Esophagus muscularis mucosa (tissue), 4 donors: ENCODE results near the gene DDX47. TPM values are rescaled to one million over a fixed set of nuclear protein-coding genes. Genes with fewer than 3 reads are reported as not detected.

ENCODE experiments used
- DNase-seq: peaks from one replicate; pipeline ENCODE4 v3.0.0-alpha.2; 2017; ENCODE audit errors: extremely low spot score
- H3K27ac ChIP-seq, 4 donors: fragments of 200-600 bp; sonication (generic); replicated peaks in 1 of 4; 1 replicate in 3 of 4; 2 replicates in 1 of 4; pipeline ENCODE4 v1.5.1; 2016 to 2019; ENCODE audit warnings: mild to moderate bottlenecking in 1 of 4
- H3K27me3 ChIP-seq, 4 donors: fragments of 200-600 bp; sonication (generic); one replicate each; pipeline versions ENCODE4 v1.5.1 to v1.6.0; 2016 to 2019
- H3K36me3 ChIP-seq, 4 donors: fragments of 200-600 bp; sonication (generic); one replicate each; pipeline ENCODE4 v1.5.1; 2016 to 2019
- H3K4me1 ChIP-seq, 4 donors: fragments of 200-600 bp; sonication (generic); one replicate each; pipeline ENCODE4 v1.5.1; 2016 to 2019
- H3K4me3 ChIP-seq, 4 donors: fragments of 200-600 bp; sonication (generic); 1 replicate in 2 of 4; 2 replicates in 2 of 4; pipeline ENCODE4 v1.5.1; 2016 to 2019; ENCODE audit warnings: mild to moderate bottlenecking in 4 of 4, moderate library complexity in 1 of 4
- H3K9me3 ChIP-seq, 4 donors: fragments of 200-600 bp; sonication (generic); 1 replicate in 3 of 4; 2 replicates in 1 of 4; pipeline ENCODE4 v1.5.1; 2016 to 2019
- CTCF ChIP-seq, 3 experiments: fragments of 200-600 bp in 2 of 3; fragments of 450-650 bp in 1 of 3; sonication (generic) in 2 of 3; IDR thresholded peaks; one replicate each; pipeline ENCODE4 v1.5.1; 2017 to 2019; ENCODE audit warnings: antibody characterized with exemption in 3 of 3, mild to moderate bottlenecking in 2 of 3, moderate library complexity in 1 of 3
- EP300 ChIP-seq: sonication (generic); formaldehyde crosslinking; IDR thresholded peaks from one replicate; pipeline ENCODE4 v1.6.1; 2017; ENCODE audit warnings: antibody characterized with exemption
- POLR2A ChIP-seq: fragments of 450-650 bp; IDR thresholded peaks from one replicate; pipeline ENCODE4 v1.6.1; 2017; ENCODE audit warnings: antibody characterized with exemption, moderate library complexity, mild to moderate bottlenecking, low read depth
- POLR2AphosphoS5 ChIP-seq, 2 donors: sonication (generic); formaldehyde crosslinking; IDR thresholded peaks; one replicate each; pipeline ENCODE4 v1.6.1; 2017; ENCODE audit warnings: antibody characterized with exemption in 2 of 2
- WGBS: methylation state at CpG from one replicate; pipeline ENCODE4 v1.1.5; 2018; 5-methylcytosine and 5-hydroxymethylcytosine counted together
- intact Hi-C: fragments of 100-400 bp; cut with DNase I; formaldehyde crosslinking; loops from one replicate; pipeline ENCODE4 v1.15.1; 2023
- total RNA-seq, 4 donors: library from RNA; depleted of rRNA; stranded (reverse); fragments of >200 nt; gene quantifications; one replicate each; pipeline versions ENCODE4 v1.1.0 to v1.2.1, GENCODE V29; 2016

DDX47 gene
- total RNA-seq, 4 donors from 2014 or later: 37.1 to 67.1 (median 53.9) TPM

- intact Hi-C loops: no loop called here
- H3K36me3 ChIP-seq: peaks cover 0 to 7% (median 0%) of the 10 kb centered on the region in 4 donors
- no peak for DNase-seq
- no peak for TF ChIP-seq POLR2A
- no peak for TF ChIP-seq CTCF (IDR thresholded peaks at IDR 0.05)
- TF ChIP-seq POLR2AphosphoS5 (IDR thresholded peaks at IDR 0.05): no peak
- no peak for TF ChIP-seq EP300
- no peaks in the 10 kb centered on the region for H3K9me3 ChIP-seq
- H3K27me3 ChIP-seq: no peaks in the 10 kb centered on the region
- no peak overlapping the region for H3K27ac ChIP-seq
- WGBS: 84% methylated on average over 10 of the region's 10 CpGs
- peaks cover 28 to 48% (median 40%) of the 10 kb centered on the region in 4 donors for H3K4me1 ChIP-seq
- H3K4me3 ChIP-seq: no peak overlapping the region
These were observed 2.6 kb upstream of the DDX47 start for GRCh38 chr12:12810553-12811021.

GRCh38 chr12:12811343-12811742, 1.8 kb upstream of the DDX47 start:
- H3K4me3 ChIP-seq: no peak overlapping the region
- TF ChIP-seq EP300: no peak
- no peak for TF ChIP-seq POLR2A
- no peak for TF ChIP-seq POLR2AphosphoS5 (IDR thresholded peaks at IDR 0.05)
- no peak for TF ChIP-seq CTCF (IDR thresholded peaks at IDR 0.05)
- intact Hi-C loops: no loop called here
- H3K36me3 ChIP-seq: peaks cover 0 to 7% (median 3%) of the 10 kb centered on the region in 4 donors
- no peak overlapping the region for H3K27ac ChIP-seq
- H3K9me3 ChIP-seq: no peaks in the 10 kb centered on the region
- no peak for DNase-seq
- WGBS: 94% methylated on average over 3 of the region's 3 CpGs
- no peaks in the 10 kb centered on the region for H3K27me3 ChIP-seq
- H3K4me1 ChIP-seq: peaks cover 34 to 56% (median 48%) of the 10 kb centered on the region in 4 donors

GRCh38 chr12:12812174-12812573, 972 bp upstream of the DDX47 start:
- no peaks in the 10 kb centered on the region for H3K27me3 ChIP-seq
- no peak overlapping the region for H3K27ac ChIP-seq
- H3K9me3 ChIP-seq: no peaks in the 10 kb centered on the region
- no peak overlapping the region for H3K4me3 ChIP-seq
- WGBS: 97% methylated on average over 5 of the region's 5 CpGs
- no peak for TF ChIP-seq EP300
- intact Hi-C loops: no loop called here
- no peak for DNase-seq
- H3K4me1 ChIP-seq: peaks cover 39 to 61% (median 51%) of the 10 kb centered on the region in 4 donors
- peaks cover 0 to 13% (median 4%) of the 10 kb centered on the region in 4 donors for H3K36me3 ChIP-seq

GRCh38 chr12:12812618-12813119, 477 bp upstream of the DDX47 start:
- Histone ChIP-seq H3K4me1 (peaks cover 35 to 60% (median 46%) of the 10 kb centered on the region in 4 donors), H3K36me3 (peaks cover 0 to 18% (median 5%) of the 10 kb centered on the region in 4 donors), H3K27ac (peak overlapping the region; percentile 24 to 84 (median 76)), H3K4me3 (peak overlapping the region; percentile 71 to 97 (median 78)), H3K27me3 (no peaks in the 10 kb centered on the region), H3K9me3 (no peaks in the 10 kb centered on the region)
- no peak for TF ChIP-seq CTCF (IDR thresholded peaks at IDR 0.05)
- DNase-seq: no peak
- intact Hi-C loops: no loop called here
- WGBS: 76% methylated on average over 14 of the region's 14 CpGs

- whole genome bisulfite sequencing: 89% methylated on average over 7 of the region's 7 CpGs
- Histone ChIP-seq H3K9me3 (no peaks in the 10 kb centered on the region), H3K27ac (peak overlapping the region in 1 of 4 donors; percentile 24), H3K4me1 (peaks cover 44 to 62% (median 58%) of the 10 kb centered on the region in 4 donors), H3K27me3 (no peaks in the 10 kb centered on the region), H3K4me3 (no peak overlapping the region), H3K36me3 (peaks cover 16 to 44% (median 24%) of the 10 kb centered on the region in 4 donors)
- no peak for DNase-seq
- no peak for TF ChIP-seq POLR2A
- no peak for TF ChIP-seq POLR2AphosphoS5 (IDR thresholded peaks at IDR 0.05)
- no peak for TF ChIP-seq CTCF (IDR thresholded peaks at IDR 0.05)
- TF ChIP-seq EP300: no peak
- intact Hi-C loops: no loop called here
These were observed 4.5 kb downstream of the DDX47 start for GRCh38 chr12:12817616-12818015.
